WTC11 (cell line): ENCODE measurements around the gene SOAT1. TPM values are rescaled to one million over a fixed set of nuclear protein-coding genes. Genes with fewer than 3 reads are reported as not detected.

Experiments
- ATAC-seq: fragments of 200-7000 bp; cut with Tn5 transposase; 2 replicates; pipeline ENCODE4 v1.10.0; 2021; ENCODE audit warnings: mild to moderate bottlenecking, moderate library complexity
- CTCF ChIA-PET: fragments of 300-600 bp; sonication (Branson Sonifier 250); formaldehyde crosslinking; loops from one replicate; lab custom pipeline; 2021; ENCODE audit warnings: antibody characterized with exemption; lab: Charles Lee
- POLR2A ChIA-PET: fragments of 350-600 bp; sonication (Branson Sonifier 250); formaldehyde crosslinking; loops from one replicate; lab custom pipeline; 2021; ENCODE audit warnings: antibody characterized with exemption; lab: Charles Lee
- DNase-seq: peaks from one replicate; pipeline ENCODE4 v3.0.0; 2021; ENCODE audit warnings: low spot score
- H3K27ac Mint-ChIP-seq: 2 replicates; pipeline ENCODE4 v1.8.0; 2021; ENCODE audit warnings: mixed read lengths
- H3K27me3 Mint-ChIP-seq: 2 replicates; pipeline ENCODE4 v1.8.0; 2021; ENCODE audit warnings: low read depth, mild to moderate bottlenecking, moderate library complexity, mixed read lengths
- H3K36me3 Mint-ChIP-seq: 2 replicates; pipeline ENCODE4 v1.8.0; 2021; ENCODE audit warnings: mixed read lengths
- H3K4me1 Mint-ChIP-seq: 2 replicates; pipeline ENCODE4 v1.8.0; 2022; ENCODE audit warnings: mixed read lengths
- H3K4me3 Mint-ChIP-seq: 2 replicates; pipeline ENCODE4 v1.8.0; 2021; ENCODE audit warnings: mild to moderate bottlenecking, moderate library complexity, mixed read lengths
- H3K9me3 Mint-ChIP-seq: 2 replicates; pipeline ENCODE4 v1.8.0; 2021; ENCODE audit warnings: mixed read lengths
- CBFB ChIP-seq: sonication (generic); formaldehyde crosslinking; IDR thresholded peaks from 2 replicates; pipeline ENCODE4 v1.8.1; 2022; ENCODE audit warnings: mild to moderate bottlenecking, low read depth, missing genetic modification reagents
- CREM ChIP-seq: sonication (generic); formaldehyde crosslinking; IDR thresholded peaks from 2 replicates; pipeline ENCODE4 v1.8.1; 2022; ENCODE audit warnings: mild to moderate bottlenecking, missing genetic modification reagents, moderate library complexity
- EMX1 ChIP-seq: fragments of 250-450 bp; sonication (Bioruptor Pico); IDR thresholded peaks from 2 replicates; pipeline ENCODE4 v1.8.0; 2021; ENCODE audit warnings: mild to moderate bottlenecking
- ESRRA ChIP-seq: sonication (generic); formaldehyde crosslinking; IDR thresholded peaks from 2 replicates; pipeline ENCODE4 v1.8.1; 2022; ENCODE audit warnings: mild to moderate bottlenecking, missing genetic modification reagents, borderline replicate concordance
- ETV6 ChIP-seq: sonication (generic); formaldehyde crosslinking; IDR thresholded peaks from 2 replicates; pipeline ENCODE4 v1.8.1; 2022; ENCODE audit warnings: mild to moderate bottlenecking, missing genetic modification reagents
- GTF2I ChIP-seq: fragments of 250-450 bp; sonication (Bioruptor Pico); conservative IDR thresholded peaks from 2 replicates; pipeline ENCODE4 v1.4.0; 2021; ENCODE audit warnings: mild to moderate bottlenecking
- KAT7 ChIP-seq: sonication (generic); formaldehyde crosslinking; IDR thresholded peaks from 2 replicates; pipeline ENCODE4 v1.8.1; 2023; ENCODE audit warnings: missing genetic modification reagents, mild to moderate bottlenecking, borderline replicate concordance
- NFATC4 ChIP-seq: fragments of 250-450 bp; sonication (Bioruptor Pico); IDR thresholded peaks from 2 replicates; pipeline ENCODE4 v1.9.0; 2021; ENCODE audit warnings: mild to moderate bottlenecking
- TCF7 ChIP-seq: sonication (generic); formaldehyde crosslinking; IDR thresholded peaks from 2 replicates; pipeline ENCODE4 v1.8.0; 2022; ENCODE audit warnings: mild to moderate bottlenecking, low read depth, missing genetic modification reagents, moderate library complexity
- ZBTB21 ChIP-seq: sonication (generic); formaldehyde crosslinking; IDR thresholded peaks from 2 replicates; pipeline ENCODE4 v1.8.1; 2023; ENCODE audit warnings: mild to moderate bottlenecking, missing genetic modification reagents, borderline replicate concordance
- total RNA-seq: library from RNA; stranded (reverse); gene quantifications from 3 replicates; pipeline ENCODE4 v1.2.3, GENCODE V29; 2021
- TF ChIP-seq, protein P1 (sequence below): sonication (generic); formaldehyde crosslinking; IDR thresholded peaks from 2 replicates; pipeline ENCODE4 v1.8.1; 2022; ENCODE audit warnings: mild to moderate bottlenecking, moderate library complexity, missing genetic modification reagents
- TF ChIP-seq, protein P2 (sequence below): fragments of 250-450 bp; sonication (Bioruptor Pico); IDR thresholded peaks from 2 replicates; pipeline ENCODE4 v1.9.0; 2021; ENCODE audit warnings: mild to moderate bottlenecking
- TF ChIP-seq, protein P3 (sequence below): sonication (generic); formaldehyde crosslinking; IDR thresholded peaks from 2 replicates; pipeline ENCODE4 v1.8.1; 2023; ENCODE audit warnings: mild to moderate bottlenecking, missing genetic modification reagents, moderate library complexity
- TF ChIP-seq, protein P4 (sequence below): fragments of 250-450 bp; sonication (Bioruptor Pico); IDR thresholded peaks from 2 replicates; pipeline ENCODE4 v1.9.0; 2021; ENCODE audit warnings: mild to moderate bottlenecking
- TF ChIP-seq, protein P5 (sequence below): sonication (generic); formaldehyde crosslinking; IDR thresholded peaks from 2 replicates; pipeline ENCODE4 v1.8.1; 2022; ENCODE audit warnings: low read depth, mild to moderate bottlenecking, moderate library complexity, missing genetic modification reagents, borderline replicate concordance
- TF ChIP-seq, protein P6 (sequence below): sonication (generic); formaldehyde crosslinking; IDR thresholded peaks from 2 replicates; pipeline ENCODE4 v1.8.0; 2022; ENCODE audit warnings: mild to moderate bottlenecking, missing genetic modification reagents
- TF ChIP-seq, protein P7 (sequence below): sonication (generic); formaldehyde crosslinking; IDR thresholded peaks from 2 replicates; pipeline ENCODE4 v1.8.1; 2023; ENCODE audit warnings: mild to moderate bottlenecking, missing genetic modification reagents
- TF ChIP-seq, protein P8 (sequence below): fragments of 250-450 bp; sonication (Bioruptor Pico); IDR thresholded peaks from 2 replicates; pipeline ENCODE4 v2.1.2; 2022; ENCODE audit warnings: mild to moderate bottlenecking, moderate library complexity

The SOAT1 gene
- total RNA-seq, 1 experiment from 2014 or later = 2.3 TPM

DNA sequence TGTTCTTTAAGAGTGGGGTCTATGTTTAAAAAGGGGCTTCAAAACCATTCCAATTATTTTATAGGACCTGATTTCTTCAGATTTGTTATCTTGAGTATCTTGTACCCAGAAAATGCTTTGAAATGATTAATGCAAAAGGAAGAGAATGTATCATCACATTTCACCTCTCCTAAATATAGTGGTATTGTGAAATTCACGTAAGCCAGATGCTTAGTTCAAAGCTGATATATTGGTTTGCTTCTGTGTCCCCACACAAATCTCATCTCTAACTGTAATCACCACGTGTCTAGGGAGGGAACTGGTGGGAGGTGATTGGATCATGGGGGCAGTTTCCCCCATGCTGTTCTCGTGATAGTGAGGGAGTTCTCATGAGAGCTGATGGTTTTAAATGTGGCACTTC lies 8.5 kb downstream of the SOAT1 start:
- Mint-ChIP-seq H3K27me3 (peaks cover 75% of the 10 kb centered on the region), H3K27ac (no peak overlapping the region), H3K4me1 (no peaks in the 10 kb centered on the region), H3K9me3 (no peaks in the 10 kb centered on the region), H3K36me3 (no peaks in the 10 kb centered on the region)
- ATAC-seq = no peak
- no peak for DNase-seq
- no peak for TF ChIP-seq ESRRA
- TF ChIP-seq, protein P1, sequence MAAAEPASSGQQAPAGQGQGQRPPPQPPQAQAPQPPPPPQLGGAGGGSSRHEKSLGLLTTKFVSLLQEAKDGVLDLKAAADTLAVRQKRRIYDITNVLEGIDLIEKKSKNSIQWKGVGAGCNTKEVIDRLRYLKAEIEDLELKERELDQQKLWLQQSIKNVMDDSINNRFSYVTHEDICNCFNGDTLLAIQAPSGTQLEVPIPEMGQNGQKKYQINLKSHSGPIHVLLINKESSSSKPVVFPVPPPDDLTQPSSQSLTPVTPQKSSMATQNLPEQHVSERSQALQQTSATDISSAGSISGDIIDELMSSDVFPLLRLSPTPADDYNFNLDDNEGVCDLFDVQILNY (CRISPR knock-in tag) = no peak
- no peak for TF ChIP-seq ETV6 (CRISPR knock-in tag)
- TF ChIP-seq EMX1 (CRISPR knock-in tag) = no peak
- TF ChIP-seq, protein P2, sequence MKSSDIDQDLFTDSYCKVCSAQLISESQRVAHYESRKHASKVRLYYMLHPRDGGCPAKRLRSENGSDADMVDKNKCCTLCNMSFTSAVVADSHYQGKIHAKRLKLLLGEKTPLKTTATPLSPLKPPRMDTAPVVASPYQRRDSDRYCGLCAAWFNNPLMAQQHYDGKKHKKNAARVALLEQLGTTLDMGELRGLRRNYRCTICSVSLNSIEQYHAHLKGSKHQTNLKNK (CRISPR knock-in tag) = no peak
- TF ChIP-seq, protein P3, sequence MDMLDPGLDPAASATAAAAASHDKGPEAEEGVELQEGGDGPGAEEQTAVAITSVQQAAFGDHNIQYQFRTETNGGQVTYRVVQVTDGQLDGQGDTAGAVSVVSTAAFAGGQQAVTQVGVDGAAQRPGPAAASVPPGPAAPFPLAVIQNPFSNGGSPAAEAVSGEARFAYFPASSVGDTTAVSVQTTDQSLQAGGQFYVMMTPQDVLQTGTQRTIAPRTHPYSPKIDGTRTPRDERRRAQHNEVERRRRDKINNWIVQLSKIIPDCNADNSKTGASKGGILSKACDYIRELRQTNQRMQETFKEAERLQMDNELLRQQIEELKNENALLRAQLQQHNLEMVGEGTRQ (CRISPR knock-in tag) = no peak
- TF ChIP-seq KAT7 (CRISPR knock-in tag) = no peak
- TF ChIP-seq, protein P4, sequence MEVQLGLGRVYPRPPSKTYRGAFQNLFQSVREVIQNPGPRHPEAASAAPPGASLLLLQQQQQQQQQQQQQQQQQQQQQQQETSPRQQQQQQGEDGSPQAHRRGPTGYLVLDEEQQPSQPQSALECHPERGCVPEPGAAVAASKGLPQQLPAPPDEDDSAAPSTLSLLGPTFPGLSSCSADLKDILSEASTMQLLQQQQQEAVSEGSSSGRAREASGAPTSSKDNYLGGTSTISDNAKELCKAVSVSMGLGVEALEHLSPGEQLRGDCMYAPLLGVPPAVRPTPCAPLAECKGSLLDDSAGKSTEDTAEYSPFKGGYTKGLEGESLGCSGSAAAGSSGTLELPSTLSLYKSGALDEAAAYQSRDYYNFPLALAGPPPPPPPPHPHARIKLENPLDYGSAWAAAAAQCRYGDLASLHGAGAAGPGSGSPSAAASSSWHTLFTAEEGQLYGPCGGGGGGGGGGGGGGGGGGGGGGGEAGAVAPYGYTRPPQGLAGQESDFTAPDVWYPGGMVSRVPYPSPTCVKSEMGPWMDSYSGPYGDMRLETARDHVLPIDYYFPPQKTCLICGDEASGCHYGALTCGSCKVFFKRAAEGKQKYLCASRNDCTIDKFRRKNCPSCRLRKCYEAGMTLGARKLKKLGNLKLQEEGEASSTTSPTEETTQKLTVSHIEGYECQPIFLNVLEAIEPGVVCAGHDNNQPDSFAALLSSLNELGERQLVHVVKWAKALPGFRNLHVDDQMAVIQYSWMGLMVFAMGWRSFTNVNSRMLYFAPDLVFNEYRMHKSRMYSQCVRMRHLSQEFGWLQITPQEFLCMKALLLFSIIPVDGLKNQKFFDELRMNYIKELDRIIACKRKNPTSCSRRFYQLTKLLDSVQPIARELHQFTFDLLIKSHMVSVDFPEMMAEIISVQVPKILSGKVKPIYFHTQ = no peak
- TF ChIP-seq CBFB (CRISPR knock-in tag) = no peak
- TF ChIP-seq ZBTB21 (CRISPR knock-in tag) = no peak
- TF ChIP-seq CREM (CRISPR knock-in tag) = no peak
- TF ChIP-seq TCF7 (CRISPR knock-in tag) = no peak
- TF ChIP-seq GTF2I (CRISPR knock-in tag) = no peak
- TF ChIP-seq, protein P5, sequence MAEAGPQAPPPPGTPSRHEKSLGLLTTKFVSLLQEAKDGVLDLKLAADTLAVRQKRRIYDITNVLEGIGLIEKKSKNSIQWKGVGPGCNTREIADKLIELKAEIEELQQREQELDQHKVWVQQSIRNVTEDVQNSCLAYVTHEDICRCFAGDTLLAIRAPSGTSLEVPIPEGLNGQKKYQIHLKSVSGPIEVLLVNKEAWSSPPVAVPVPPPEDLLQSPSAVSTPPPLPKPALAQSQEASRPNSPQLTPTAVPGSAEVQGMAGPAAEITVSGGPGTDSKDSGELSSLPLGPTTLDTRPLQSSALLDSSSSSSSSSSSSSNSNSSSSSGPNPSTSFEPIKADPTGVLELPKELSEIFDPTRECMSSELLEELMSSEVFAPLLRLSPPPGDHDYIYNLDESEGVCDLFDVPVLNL (CRISPR knock-in tag) = no peak
- TF ChIP-seq, all 79 proteins: peak for 0
- CTCF ChIA-PET = interaction anchor here (1.3 kb wide), 1 partner anchor 51 kb away, joined by 4 read pairs; no protein-coding TSS in a partner anchor
- POLR2A ChIA-PET = no interaction called here
- H3K4me3 Mint-ChIP-seq = no peak overlapping the region

DNA sequence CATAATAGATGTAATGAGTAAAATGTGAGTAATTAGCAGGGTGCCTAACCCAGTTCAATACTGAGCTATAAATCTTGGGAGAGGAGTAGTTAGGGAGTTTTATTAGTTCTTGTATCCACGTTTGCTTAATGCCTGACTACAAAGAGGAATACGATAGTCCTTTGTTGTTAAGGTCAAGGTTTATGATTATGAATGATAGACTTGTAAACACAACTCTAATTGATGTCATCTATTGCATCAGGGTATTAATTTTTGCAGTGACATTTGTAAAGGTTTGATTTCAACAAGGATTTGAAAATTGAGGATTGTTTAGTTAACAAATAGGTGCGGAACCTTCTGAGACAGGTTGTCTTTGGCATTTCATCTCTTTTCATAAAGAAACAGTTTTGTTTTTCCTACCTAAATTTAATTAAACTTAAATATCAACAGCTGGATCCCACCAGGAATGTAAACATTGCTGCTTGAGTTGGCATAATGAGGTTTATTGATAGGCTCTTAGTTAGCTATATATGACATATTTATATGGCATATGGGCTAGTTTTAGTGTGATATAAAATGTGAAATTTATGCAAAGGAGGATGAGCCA lies 9.7 kb downstream of the SOAT1 start:
- POLR2A ChIA-PET = no interaction called here
- Mint-ChIP-seq H3K9me3 (no peaks in the 10 kb centered on the region), H3K27me3 (peaks cover 63% of the 10 kb centered on the region), H3K36me3 (no peaks in the 10 kb centered on the region), H3K27ac (no peak overlapping the region), H3K4me1 (no peaks in the 10 kb centered on the region), H3K4me3 (no peak overlapping the region)
- TF ChIP-seq, protein P6, sequence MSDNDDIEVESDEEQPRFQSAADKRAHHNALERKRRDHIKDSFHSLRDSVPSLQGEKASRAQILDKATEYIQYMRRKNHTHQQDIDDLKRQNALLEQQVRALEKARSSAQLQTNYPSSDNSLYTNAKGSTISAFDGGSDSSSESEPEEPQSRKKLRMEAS (CRISPR knock-in tag) = no peak
- DNase-seq (no peak), ATAC-seq (no peak)
- CTCF ChIA-PET = interaction anchor here (0.7 to 1.3 kb wide), 3 partner anchors 10 to 182 kb away, joined by 3 to 4 read pairs (median 3); partner anchors contain the start of gene SOAT1

DNA sequence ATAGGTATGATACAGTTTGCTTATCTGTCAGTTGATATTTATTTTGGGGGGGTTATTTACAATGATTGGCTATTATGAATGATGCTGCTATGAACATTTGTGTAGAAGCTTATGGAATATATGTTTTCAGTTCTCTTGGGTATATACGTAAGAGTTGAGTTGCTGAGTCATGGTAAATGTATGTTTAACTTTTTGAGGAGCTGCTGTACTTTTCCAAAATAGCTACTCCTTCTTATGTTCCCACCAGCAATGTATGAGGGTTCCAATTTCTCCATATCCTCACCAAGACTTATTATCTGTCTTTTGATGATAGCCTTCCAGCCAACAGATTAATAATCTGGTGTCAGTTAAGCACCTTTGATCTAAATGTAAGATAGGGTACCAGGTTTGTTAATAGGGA lies 11.9 kb downstream of the SOAT1 start:
- Mint-ChIP-seq H3K27ac (no peak overlapping the region), H3K4me3 (no peak overlapping the region), H3K27me3 (peaks cover 41% of the 10 kb centered on the region), H3K4me1 (no peaks in the 10 kb centered on the region), H3K36me3 (no peaks in the 10 kb centered on the region), H3K9me3 (no peaks in the 10 kb centered on the region)
- ChIA-PET POLR2A (no interaction called here), CTCF (no interaction called here)
- no peak for ATAC-seq
- no peak for DNase-seq
- TF ChIP-seq, protein P4 = no peak
- TF ChIP-seq, protein P7, sequence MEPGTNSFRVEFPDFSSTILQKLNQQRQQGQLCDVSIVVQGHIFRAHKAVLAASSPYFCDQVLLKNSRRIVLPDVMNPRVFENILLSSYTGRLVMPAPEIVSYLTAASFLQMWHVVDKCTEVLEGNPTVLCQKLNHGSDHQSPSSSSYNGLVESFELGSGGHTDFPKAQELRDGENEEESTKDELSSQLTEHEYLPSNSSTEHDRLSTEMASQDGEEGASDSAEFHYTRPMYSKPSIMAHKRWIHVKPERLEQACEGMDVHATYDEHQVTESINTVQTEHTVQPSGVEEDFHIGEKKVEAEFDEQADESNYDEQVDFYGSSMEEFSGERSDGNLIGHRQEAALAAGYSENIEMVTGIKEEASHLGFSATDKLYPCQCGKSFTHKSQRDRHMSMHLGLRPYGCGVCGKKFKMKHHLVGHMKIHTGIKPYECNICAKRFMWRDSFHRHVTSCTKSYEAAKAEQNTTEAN (CRISPR knock-in tag) = no peak
- TF ChIP-seq NFATC4 (CRISPR knock-in tag) = no peak
- no peak for TF ChIP-seq ZBTB21 (CRISPR knock-in tag)
- TF ChIP-seq, protein P8, sequence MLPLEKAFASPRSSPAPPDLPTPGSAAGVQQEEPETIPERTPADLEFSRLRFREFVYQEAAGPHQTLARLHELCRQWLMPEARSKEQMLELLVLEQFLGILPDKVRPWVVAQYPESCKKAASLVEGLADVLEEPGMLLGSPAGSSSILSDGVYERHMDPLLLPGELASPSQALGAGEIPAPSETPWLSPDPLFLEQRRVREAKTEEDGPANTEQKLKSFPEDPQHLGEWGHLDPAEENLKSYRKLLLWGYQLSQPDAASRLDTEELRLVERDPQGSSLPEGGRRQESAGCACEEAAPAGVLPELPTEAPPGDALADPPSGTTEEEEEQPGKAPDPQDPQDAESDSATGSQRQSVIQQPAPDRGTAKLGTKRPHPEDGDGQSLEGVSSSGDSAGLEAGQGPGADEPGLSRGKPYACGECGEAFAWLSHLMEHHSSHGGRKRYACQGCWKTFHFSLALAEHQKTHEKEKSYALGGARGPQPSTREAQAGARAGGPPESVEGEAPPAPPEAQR (CRISPR knock-in tag) = no peak
